Measurements from ENCODE around the gene WNT11.

- TF ChIP-seq ELF4 (IDR thresholded peaks at IDR 0.05) (no peak), LEF1 (IDR thresholded peaks at IDR 0.05; ENCODE audit: borderline replicate concordance) (no peak), BHLHE40 (IDR thresholded peaks at IDR 0.05; ENCODE audit: borderline replicate concordance) (no peak), SP1 (IDR thresholded peaks at IDR 0.05) (no peak), NFRKB (IDR thresholded peaks at IDR 0.05) (no peak)
Measured at GRCh38 chr11:76236092-76236999, 30.0 kb upstream of the WNT11 start.

Measured in HEK293T (cell line).